HG02870 (cell line): ENCODE results near the gene SLMAP.
"Not testable (repeated sequence)": the region's sequence is repeated elsewhere in the genome, so short reads cannot be mapped to it uniquely, and the experiment has no call there.

Experiments
- ATAC-seq: cut with Tn5 transposase; IDR thresholded peaks from one replicate; pipeline ENCODE4 v1.9.1; 2021; ENCODE audit warnings: mild to moderate bottlenecking, moderate library complexity; ENCODE audit not compliant: unreplicated experiment

Gene SLMAP

DNA sequence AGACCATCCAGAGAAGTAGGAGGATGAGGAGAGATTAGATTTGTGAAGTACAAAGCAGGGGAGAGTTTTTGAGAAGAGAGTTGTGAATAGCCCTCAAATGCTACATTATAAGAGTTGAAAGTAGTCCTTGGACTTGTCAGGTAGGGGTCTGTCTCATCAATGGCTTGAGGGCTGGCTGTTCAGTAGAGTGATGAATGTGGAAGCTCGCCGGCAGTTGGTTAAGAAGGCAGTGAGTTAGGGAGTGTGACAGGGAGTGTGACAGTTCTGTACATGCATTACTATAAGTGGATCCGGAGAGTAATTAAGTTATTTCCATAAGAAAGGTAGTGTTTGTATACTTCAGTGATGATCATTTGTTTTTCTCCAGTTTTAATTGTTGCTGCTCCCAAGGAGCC, 32.5 kb downstream of the SLMAP start:
- ATAC-seq, result no peak

GRCh38 chr3:57791245-57791644, 35.1 kb downstream of the SLMAP start:
- no peak for ATAC-seq

- ATAC-seq, result no peak
Observed at GRCh38 chr3:57792198-57792597, 36.1 kb downstream of the SLMAP start.

DNA sequence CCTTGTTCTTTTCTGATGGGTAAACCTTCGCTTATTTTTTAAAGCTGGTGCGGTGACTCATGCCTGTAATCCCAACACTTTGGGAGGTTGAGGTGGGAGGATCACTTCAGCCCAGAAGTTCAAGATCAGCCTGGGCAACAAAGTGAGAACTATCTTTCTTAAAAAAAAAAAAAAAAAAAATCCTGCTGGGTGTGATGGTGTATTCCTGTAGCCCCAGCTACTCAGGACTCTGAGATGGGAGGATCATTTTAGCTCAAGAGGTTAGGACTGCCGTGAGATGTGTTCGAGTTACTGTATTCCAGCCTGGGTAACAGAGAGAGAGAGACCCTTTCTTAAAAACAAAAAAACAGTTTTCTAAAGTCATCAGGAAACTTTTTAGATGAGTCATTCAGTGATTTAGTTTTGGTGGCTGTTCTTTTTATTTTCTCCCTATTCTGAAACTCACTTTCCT, 37.7 kb downstream of the SLMAP start:
- no peak for ATAC-seq

DNA sequence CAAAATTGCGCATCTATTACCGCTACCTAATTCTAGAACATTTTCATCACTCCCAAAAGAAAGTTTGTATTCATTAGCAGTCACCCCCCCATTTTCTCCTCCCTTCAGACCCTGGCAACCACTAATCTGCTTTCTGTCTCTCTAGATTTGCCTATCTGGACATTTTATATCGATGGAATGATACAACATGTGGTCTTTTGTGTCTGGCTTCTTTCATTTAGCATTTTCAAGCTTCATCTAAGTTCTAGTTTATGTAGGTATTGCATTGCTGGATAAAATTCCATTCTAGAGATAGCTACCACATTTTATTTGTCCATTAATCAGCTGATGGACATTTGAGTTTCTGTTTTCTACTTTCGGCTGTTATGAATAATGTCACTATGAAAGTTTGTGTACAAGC, 38.4 kb downstream of the SLMAP start:
- no peak for ATAC-seq

DNA sequence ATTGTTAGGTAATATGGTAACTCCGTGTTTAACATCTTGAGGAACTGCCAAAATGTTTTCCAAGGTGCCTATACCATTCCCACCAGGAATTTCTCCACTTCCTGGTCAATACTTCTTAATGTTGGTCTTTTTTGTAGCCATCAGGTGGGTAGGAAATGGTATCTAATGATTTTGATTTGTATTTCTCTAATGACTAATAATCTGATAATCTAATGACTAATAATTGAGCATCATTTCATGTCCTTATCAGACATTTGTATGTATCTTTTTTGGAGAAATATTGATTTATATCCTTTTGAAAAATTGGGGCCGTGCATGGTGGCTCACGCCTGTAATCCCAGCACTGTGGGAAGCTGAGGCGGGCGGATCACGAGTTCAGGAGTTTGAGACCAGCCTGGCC, 38.8 kb downstream of the SLMAP start:
- ATAC-seq, result no peak

DNA sequence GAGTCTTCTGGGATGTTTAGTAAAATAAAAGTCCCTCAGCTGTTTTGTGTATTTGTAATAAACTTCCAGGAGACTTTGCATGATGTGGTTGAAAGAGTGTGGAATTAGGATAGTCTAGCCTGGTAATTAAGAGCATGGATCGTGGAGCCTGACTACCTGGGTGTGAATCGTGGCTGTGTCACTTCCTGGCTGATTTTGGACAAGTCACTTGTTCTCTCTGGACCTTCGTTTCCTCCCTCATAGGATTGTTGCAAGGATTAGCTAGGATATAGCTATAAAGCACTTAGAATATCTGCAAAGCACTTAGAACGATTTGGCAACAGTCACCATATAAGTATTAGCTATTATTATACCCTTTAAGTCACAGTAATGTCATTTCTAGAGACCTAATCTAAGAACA, 40.2 kb downstream of the SLMAP start:
- no peak for ATAC-seq

- no peak for ATAC-seq
Observed at GRCh38 chr3:57797701-57798487, 41.8 kb downstream of the SLMAP start.

GRCh38 chr3:57803647-57804081, 47.6 kb downstream of the SLMAP start:
- no peak for ATAC-seq

- ATAC-seq, result no peak
Observed at GRCh38 chr3:57805266-57805665, 49.2 kb downstream of the SLMAP start.

- ATAC-seq, result no peak
Observed at GRCh38 chr3:57805674-57806073, 49.6 kb downstream of the SLMAP start.

- not testable (repeated sequence) for ATAC-seq
Observed at GRCh38 chr3:57806195-57806594, 50.1 kb downstream of the SLMAP start.

DNA sequence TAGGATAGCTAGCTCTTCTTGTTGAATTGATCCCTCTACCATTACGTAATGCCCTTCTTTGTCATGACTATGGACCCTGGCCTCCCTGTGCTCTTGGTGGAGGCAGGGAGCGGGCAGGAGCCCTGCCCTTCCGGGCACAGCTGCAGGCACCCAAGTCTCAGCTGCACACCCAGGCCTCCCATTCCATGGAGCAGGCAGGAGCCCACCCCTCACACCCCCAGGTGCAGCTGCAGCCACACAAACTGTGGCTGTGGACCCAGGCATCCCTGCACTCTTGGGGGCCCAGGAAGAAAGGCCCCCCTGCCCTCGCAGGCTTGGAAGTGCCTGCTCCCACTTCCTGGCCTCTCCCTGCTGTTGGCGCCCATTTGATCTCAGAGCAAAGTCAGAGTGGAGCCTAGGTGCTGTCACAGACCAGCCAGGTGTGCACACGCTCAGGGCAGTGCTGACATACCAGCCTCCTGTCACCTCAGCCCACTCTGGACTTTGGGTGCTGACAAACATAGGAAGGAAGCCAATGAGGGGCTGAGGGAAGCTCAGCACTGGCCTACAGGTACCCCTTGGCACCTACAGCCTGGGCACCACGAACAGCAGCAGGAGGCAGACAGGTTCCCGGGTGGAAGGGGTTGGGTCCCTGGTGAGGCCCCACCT, 53.0 kb downstream of the SLMAP start:
- ATAC-seq, result no peak

DNA sequence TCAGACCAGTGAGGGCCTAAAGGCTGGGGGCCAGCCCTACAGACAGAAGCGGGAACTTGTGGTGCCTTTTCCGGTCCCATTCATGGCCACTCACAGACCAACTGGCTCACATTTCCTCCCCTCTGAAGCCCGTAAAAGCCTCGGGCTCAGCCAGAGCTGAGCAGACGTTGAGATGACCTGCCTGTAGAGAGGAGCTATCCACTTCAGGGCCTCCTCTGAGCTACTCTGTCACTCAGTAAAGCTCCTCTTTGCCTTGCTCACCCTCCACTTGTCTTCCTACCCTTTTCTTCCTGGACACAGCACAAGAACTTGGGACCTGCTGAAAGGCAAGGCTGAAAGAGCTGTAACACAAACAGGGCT, 53.5 kb downstream of the SLMAP start:
- ATAC-seq, result no peak

DNA sequence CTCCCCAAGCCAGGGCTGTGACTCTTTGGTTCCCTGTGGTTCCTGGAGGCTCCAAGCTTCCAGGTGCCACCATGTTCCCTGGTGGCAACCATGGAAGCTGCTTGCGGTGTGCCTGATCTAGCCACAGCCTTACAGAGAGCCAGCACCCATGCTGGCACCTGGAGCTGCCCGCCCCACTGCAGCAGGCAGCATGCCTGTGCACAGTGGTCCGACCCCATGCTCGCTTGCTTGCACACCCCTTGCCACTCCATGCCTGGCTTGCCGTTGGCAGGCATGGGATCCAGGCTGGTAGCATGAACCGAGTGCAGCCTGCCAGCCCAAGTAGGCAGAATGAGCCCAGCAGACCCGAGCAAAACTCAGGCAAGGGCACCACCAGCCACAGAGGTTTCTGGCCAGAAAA, 53.9 kb downstream of the SLMAP start:
- no peak for ATAC-seq

DNA sequence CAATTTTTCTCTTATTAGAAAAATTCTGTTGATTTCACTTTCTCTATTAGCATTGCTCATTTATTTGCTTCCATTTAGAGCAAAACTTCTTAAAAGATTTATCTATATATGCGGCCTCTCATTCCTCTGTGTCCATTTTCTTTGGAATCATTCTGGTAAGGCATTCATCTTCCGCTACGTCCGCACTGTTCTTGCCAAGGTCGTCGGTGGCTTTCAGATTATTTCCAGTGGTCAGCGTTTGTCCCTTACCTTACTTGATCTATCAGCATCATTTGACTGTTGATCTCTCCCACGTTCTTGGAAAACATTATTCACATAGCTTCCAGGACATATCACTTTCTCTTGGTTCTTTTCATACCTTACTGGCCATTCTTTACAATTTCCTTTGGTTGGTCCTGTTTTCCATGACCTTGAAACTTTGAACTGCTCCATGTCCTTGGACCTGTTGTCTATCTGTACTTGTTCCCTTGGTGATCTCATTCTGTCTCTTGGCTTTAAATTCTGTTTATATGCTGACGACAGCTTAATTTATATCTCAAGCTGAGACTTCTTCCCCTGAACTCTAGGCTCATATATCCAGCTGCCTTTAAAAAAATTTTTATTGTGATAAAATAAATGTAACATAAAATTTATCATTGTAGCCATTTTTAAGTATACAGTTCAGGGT, 54.5 kb downstream of the SLMAP start:
- no peak for ATAC-seq

DNA sequence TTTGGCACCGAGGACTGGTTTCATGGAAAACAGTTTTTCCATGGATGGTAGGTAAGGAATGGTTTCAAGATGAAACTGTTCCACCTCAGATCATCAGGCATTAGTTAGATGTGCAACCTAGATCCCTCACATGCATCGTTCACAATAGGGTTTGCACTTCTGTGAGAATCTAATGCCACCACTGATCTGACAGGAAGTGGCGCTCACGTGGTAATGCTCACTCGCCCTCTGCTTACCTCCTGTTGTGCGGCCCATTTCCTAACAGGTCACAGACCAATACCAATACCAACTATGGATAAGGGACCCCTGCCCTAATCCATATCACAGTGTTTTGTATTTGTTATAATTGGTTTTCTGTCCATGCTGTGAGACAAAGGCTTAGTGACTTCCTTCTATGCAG, 58.9 kb downstream of the SLMAP start:
- no peak for ATAC-seq

DNA sequence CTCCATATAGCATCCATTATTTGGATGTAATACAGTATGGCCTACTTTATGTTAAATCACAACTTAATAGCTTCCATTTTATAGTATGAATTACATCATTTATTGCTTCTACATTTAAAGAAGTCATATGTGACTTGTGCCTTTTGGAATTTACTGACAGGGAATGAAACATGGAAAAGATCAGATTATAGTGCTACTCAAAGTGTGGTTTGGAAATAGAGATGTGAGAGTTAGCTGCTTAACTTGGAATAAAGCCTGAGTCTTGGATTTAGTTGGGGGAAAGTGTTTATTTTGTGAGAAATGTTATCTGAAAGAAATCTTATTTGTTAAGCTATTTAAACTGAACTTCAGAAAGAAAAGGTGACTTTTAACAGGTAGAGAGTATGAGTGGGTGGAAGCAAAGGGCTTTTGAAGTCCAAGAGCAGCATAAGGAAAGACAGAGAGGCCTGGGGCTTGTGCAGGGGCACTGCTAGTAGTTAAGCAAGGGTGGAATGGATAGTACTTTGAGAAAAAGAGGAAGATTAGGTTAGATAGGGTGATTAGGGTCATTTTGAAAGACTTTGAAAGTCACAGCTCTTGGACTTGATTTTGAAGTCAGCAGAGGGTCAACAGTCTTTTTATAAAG, 60.5 kb downstream of the SLMAP start:
- no peak for ATAC-seq

- ATAC-seq, result no peak
Observed at GRCh38 chr3:57818772-57819171, 62.7 kb downstream of the SLMAP start.

DNA sequence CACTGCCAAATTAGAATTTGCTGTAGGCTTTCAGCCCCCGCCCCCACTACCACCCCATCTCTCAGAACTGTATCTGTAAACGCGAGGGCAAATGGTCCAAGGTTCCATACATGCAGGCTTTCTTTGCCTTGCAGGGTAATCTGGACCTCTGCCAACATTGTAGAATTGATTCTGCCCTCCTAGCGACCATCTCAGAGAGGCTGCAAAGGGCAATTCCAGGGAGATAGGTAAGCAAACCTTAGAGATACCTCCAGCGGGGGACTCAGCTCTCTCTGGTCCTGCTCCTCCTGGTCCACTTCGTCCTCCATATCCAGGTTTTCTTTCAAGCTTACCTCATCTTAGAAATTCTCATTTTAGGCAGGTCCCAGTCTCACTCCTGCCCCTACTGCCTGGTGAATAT, 64.4 kb downstream of the SLMAP start:
- no peak for ATAC-seq

DNA sequence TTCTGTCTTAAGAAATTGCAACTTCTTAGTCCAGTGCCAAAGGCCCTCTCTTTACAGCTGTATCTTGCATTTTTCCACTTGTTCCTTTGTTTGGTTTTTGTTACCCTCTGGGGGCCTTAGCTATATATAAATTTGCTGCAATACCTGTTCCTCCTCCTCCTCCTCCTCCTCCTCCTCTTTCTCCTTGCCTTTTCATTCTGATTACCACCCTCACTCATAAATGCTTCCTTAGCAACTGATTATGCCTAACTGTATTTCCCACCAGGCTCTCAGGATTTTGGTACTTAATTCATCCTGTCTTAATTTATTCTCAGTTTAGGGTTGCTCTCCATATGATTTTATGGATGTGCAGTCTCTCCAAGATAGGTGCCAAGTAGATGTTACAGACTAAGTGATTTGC, 65.7 kb downstream of the SLMAP start:
- ATAC-seq, result no peak

- no peak for ATAC-seq
Observed at GRCh38 chr3:57822686-57823085, 66.6 kb downstream of the SLMAP start.
